K562 (cell line): ENCODE measurements around the gene CNPPD1. TPM values are rescaled to one million over a fixed set of nuclear protein-coding genes. Genes with fewer than 3 reads are reported as not detected.

Source experiments
- CREB1 ChIP-seq, 2 experiments: sonication (generic) in 1 of 2; formaldehyde crosslinking in 1 of 2; IDR thresholded peaks; 2 replicates each; pipeline versions ENCODE4 v1.6.1 to v1.8.0; 2012 to 2022; ENCODE audit warnings: inconsistent platforms in 1 of 2, mild to moderate bottlenecking in 1 of 2, missing genetic modification reagents in 1 of 2, moderate library complexity in 1 of 2
- JUNB ChIP-seq: fragments of 450-650 bp; formaldehyde crosslinking; conservative IDR thresholded peaks from 2 replicates; pipeline ENCODE4 v1.4.0; 2020; ENCODE audit warnings: mild to moderate bottlenecking
- SMC3 ChIP-seq: conservative IDR thresholded peaks from 2 replicates; pipeline ENCODE4 v1.6.1; 2011; ENCODE audit warnings: low read depth, low read length, improper control_type of control experiment; ENCODE audit not compliant: insufficient read depth
- U2AF2 ChIP-seq: fragments of 200-400 bp; formaldehyde crosslinking; optimal IDR thresholded peaks from 2 replicates; pipeline ENCODE3; 2017; ENCODE audit warnings: low read depth, mild to moderate bottlenecking, low read length
- ZFP36 ChIP-seq: fragments of 150-350 bp; IDR thresholded peaks from 2 replicates; pipeline ENCODE4 v1.6.1; 2018; ENCODE audit warnings: low read length, low read depth; ENCODE audit not compliant: partially characterized antibody
- polyA plus RNA-seq, 8 experiments: library from polyadenylated mRNA; depleted of rRNA in 4 of 8; stranded (reverse) in 5 of 8; unstranded in 3 of 8; fragments of >200 nt; fragmentation: Nextera tagmentation in 2 of 8; fragmentation: Illumina TruSeq in 1 of 8; extraction: Ambion mirVana in 2 of 8; extraction: Trizol in 1 of 8; gene quantifications; 2 replicates each; pipeline versions ENCODE4 v1.2.1 to v1.2.3, GENCODE V29; 2011 to 2014; ENCODE audit warnings: inconsistent platforms in 1 of 8, missing spikeins in 1 of 8
- total RNA-seq, 7 experiments: library from RNA; depleted of rRNA in 6 of 7; stranded (reverse); fragments of >200 nt in 6 of 7; fragmentation: Illumina TruSeq in 2 of 7; extraction: Trizol in 2 of 7; gene quantifications; 2 replicates each; pipeline versions ENCODE4 v1.2.1 to v1.2.3, GENCODE V29; 2011 to 2021; ENCODE audit warnings: low replicate concordance in 1 of 7
- TF ChIP-seq, protein P1 (sequence below): IDR thresholded peaks from 2 replicates; pipeline ENCODE4 v1.6.1; 2011; ENCODE audit warnings: borderline replicate concordance, low read depth, mild to moderate bottlenecking, moderate library complexity, low read length; ENCODE audit not compliant: insufficient read depth, poor library complexity, severe bottlenecking

Gene CNPPD1
- total and polyA plus RNA-seq, 9 of the 15 experiments (the other 6 are each of a cell fraction or from before 2014, with no cell fraction given) = 9.9 to 53.5 (median 27.0) TPM

GRCh38 chr2:219218732-219219701 is 42.3 kb upstream of the CNPPD1 start, which contains the start of gene ABCB6 (continued):
- TF ChIP-seq, protein P1, sequence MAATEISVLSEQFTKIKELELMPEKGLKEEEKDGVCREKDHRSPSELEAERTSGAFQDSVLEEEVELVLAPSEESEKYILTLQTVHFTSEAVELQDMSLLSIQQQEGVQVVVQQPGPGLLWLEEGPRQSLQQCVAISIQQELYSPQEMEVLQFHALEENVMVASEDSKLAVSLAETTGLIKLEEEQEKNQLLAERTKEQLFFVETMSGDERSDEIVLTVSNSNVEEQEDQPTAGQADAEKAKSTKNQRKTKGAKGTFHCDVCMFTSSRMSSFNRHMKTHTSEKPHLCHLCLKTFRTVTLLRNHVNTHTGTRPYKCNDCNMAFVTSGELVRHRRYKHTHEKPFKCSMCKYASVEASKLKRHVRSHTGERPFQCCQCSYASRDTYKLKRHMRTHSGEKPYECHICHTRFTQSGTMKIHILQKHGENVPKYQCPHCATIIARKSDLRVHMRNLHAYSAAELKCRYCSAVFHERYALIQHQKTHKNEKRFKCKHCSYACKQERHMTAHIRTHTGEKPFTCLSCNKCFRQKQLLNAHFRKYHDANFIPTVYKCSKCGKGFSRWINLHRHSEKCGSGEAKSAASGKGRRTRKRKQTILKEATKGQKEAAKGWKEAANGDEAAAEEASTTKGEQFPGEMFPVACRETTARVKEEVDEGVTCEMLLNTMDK = no peak
- TF ChIP-seq U2AF2 (no peak), JUNB (CRISPR knock-in tag) (no peak), SMC3 (no peak), ZFP36 (no peak), CREB1 (IDR thresholded peaks at IDR 0.05) (peak; percentile 56; the same call in 1 of the 2 replicates), CREB1 (CRISPR knock-in tag; IDR thresholded peaks at IDR 0.05) (peak; percentile 0; the same call in 1 of the 2 replicates)
